Measurements from ENCODE around the gene WWTR1.

DNA sequence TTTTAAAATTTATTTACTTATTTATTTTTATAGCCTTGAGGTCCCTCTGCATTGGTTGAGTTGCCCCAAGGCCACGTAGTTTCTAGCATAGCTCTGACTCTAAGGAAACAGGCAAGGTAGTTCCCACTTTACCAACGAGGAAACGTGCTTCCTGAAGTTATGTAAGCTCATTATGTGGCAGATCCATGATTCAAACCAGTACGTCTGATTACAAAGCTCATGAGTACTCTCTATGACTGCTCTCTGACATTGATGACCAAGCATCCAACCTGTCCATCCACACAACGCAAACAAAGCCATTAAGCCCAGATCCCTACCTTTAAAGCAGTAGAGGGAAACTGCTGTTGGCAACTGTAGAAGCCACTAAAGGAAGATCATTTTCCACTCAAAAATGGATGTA is 25.6 kb downstream of the WWTR1 start:
- TF ChIP-seq, protein P1, sequence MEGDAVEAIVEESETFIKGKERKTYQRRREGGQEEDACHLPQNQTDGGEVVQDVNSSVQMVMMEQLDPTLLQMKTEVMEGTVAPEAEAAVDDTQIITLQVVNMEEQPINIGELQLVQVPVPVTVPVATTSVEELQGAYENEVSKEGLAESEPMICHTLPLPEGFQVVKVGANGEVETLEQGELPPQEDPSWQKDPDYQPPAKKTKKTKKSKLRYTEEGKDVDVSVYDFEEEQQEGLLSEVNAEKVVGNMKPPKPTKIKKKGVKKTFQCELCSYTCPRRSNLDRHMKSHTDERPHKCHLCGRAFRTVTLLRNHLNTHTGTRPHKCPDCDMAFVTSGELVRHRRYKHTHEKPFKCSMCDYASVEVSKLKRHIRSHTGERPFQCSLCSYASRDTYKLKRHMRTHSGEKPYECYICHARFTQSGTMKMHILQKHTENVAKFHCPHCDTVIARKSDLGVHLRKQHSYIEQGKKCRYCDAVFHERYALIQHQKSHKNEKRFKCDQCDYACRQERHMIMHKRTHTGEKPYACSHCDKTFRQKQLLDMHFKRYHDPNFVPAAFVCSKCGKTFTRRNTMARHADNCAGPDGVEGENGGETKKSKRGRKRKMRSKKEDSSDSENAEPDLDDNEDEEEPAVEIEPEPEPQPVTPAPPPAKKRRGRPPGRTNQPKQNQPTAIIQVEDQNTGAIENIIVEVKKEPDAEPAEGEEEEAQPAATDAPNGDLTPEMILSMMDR (IDR thresholded peaks at IDR 0.05; ENCODE audit: extremely low read depth in 1 of 2, insufficient read depth in 1 of 2, low read depth in 1 of 2, low read length in 2 of 2) = no peak
- TF ChIP-seq POLR2AphosphoS5 (IDR thresholded peaks at IDR 0.05; ENCODE audit: insufficient read depth, low read depth, low read length) = no peak
- no peak for TF ChIP-seq POLR2A (IDR thresholded peaks at IDR 0.05; ENCODE audit: low read depth, low read length)
